CD4-positive, alpha-beta T cell treated with Interleukin-15 for 4 hours (primary cell): ENCODE measurements around the gene RET.

Source experiments
- DNase-seq: peaks from one replicate; pipeline ENCODE4 v3.0.0-alpha.2; 2020; ENCODE audit warnings: low spot score

RET gene

DNA sequence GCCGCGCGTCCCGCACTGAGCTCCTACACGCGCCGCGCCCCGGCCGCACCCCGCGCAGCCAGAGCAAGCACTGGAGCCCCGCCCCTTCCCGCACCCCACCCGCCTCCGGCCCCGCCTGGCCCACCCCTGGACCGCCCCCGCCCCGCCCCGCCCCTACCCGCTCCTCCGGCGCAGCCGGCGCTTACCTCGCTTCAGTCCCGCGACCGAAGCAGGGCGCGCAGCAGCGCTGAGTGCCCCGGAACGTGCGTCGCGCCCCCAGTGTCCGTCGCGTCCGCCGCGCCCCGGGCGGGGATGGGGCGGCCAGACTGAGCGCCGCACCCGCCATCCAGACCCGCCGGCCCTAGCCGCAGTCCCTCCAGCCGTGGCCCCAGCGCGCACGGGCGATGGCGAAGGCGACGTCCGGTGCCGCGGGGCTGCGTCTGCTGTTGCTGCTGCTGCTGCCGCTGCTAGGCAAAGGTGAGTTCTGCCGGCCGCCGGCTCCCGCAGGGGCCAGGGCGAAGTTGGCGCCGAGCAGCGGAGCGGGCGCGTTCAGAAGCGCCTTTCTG lies at the start of gene RET:
RET (plus strand) TSS at position 194 of the 545 bp plus-strand sequence; CDS start at position 384, 190 bp downstream.
- DNase-seq: no peak

GRCh38 chr10:43027331-43027955 lies 49.4 kb upstream of the RET start:
- DNase-seq: no peak

GRCh38 chr10:43028143-43028542 lies 48.7 kb upstream of the RET start:
- DNase-seq: no peak

GRCh38 chr10:43029043-43029442 lies 47.8 kb upstream of the RET start:
- no peak for DNase-seq

DNA sequence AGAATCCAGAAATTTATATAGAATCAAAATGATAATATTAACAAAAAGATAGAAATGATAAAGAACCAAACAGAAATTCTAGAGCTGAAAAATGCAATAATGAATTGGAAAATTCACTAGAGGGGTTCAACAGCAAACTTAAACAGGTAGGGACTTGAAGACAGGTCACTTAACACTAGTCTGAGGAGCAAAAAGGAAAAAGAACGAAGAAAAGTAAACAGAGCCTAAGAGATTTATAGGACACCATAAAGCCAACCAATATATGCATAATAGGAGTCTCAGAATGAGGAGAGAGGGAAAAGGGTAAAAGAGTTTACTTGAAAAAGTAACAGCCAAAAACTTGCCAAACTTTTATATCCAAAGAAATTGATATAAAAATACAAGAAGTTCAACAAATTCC lies 44.3 kb upstream of the RET start:
- DNase-seq: no peak

GRCh38 chr10:43035800-43036199 lies 41.1 kb upstream of the RET start:
- no peak for DNase-seq

DNA sequence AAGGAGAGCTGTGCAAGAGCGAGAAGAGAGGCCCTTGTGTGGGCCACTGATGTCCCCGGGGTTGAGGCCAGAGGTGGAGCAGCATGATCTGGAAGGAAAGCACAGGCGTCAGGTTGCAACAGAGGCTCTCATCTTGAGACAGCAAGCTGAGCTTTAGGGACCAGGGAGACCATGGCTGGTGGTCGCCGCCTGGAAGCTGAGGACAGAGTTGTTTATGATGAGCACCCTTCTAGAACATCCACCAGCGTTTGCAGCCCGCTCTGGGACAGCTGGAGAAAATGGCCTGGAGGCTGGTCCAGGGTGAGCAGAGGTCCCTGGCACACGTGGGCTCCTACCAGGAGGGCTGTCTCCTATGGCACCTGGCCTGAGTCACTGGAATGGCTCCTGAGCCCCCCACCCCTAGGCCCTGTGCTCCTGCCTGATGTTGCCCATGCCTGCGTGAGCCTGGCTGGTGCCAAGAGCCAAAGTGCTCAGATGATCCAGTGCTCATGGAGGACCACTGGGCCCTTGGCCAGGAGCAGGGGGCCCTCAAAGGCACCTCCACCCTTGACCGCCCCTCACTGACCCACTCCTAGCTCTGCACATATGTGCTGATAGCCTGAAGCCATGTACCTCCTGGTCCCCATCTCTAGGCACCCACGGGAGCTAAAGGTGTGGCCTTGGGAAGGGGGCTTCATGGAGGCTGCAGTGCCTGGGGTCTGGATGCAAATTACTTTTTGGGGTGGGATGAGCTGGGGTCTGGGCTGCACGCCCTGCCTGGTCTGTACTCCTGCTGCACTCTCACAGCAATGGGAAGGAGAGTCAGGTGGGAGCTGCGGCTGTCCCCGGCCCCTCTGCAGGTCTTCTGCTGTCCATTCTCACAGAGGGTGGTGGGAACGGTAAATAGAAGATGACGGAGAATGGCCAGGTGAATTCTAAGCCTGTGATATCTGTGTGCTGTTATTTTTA lies 40.1 kb upstream of the RET start:
- no peak for DNase-seq

DNA sequence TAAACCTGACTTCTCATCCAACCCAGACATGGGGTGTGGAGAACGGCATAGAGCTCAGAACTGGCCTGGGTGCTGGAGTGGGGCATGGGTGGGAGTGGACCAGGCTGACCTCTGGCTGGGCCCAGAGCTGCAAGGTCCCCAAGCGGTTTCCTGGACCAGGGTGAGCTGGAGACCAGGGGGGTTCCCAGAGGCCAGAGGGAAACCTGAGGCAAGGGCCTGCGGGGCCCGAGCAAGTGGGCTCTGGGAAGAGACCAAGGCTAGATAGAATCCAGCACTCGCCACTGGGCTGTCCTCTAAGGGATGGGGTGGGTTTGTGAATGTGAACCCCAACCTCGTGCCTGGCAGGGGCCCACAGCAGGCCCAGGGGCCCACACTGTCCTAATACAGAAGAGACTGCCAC lies 39.4 kb upstream of the RET start:
- no peak for DNase-seq

GRCh38 chr10:43037942-43038782 lies 38.7 kb upstream of the RET start:
- DNase-seq: no peak

GRCh38 chr10:43038783-43039623 lies 37.9 kb upstream of the RET start:
- no peak for DNase-seq

DNA sequence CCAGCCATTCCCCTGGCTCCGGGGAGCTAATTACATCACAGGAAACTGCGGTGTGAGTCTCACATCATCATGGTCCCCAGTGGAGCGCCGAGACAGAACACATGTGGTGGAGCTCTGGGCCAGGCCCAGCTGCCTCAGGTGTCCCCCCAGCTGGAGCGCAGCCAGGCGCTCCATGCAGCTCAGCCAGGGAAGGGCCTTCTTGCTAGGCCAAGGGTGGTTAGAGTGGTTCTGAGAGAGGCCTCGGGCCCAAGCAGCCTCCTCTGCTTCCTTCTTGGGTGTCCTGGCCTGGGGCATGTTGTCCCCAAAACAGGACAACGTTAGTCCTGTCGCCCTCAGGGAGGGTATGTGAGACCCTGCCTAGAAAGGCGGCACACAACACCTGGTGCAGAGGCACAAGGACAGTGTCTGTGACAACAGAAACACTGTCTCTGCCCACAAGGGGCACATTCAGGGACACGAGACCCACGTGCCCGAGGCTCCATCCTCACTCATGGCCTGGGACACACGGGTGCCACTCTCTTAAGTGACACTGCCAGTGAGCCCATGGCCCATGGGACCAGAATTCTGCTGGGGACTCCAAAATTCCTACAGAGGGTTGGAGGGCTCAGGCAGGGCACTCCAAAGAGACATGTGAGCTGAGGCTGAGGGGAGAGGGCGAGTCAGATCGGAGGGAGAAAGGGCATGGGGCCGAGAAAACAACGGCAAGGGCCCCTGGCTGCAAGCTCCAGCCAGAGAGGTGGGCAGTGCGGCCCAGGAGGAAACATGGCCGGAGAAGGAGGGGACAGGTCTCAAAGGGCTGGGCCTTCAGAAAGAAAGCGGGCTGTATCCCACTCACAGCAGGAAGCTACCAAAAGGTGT lies 37.0 kb upstream of the RET start:
- DNase-seq: no peak

DNA sequence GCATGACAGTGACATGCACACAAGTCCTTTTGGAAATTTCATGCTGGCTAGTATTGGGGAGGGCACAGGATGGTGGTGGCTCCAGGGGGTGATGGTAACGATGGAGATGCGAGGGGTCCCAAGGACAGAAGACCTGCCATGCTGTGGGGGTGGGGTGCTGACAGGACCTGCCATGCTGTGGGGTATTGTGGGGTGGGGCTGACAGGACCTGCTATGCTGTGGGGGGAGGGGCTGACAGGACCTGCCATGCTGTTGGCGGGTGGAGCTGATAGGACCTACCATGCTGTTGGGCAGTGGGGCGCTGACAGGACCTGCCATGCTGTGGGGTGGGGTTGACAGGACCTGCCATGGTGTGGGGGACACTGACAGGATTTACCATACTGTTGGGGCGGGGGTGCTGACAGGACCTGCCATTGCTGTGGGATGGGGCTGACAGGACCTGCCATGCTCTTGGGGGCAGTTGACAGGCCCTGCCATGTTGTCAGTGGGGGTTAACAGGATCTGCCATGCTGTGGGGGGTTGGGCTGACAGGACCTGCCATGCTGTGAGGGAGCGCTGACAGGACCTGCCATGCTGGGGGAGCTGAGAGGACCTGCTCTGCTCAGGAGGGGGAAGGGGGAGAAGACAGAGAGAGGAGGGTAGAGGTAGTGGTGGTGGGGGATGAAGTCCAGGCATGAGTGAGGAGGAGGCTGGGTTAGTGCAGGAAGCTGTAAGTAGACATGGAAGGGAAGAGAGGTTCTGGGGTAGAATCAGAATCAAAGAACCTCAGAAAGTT lies 36.2 kb upstream of the RET start:
- no peak for DNase-seq

DNA sequence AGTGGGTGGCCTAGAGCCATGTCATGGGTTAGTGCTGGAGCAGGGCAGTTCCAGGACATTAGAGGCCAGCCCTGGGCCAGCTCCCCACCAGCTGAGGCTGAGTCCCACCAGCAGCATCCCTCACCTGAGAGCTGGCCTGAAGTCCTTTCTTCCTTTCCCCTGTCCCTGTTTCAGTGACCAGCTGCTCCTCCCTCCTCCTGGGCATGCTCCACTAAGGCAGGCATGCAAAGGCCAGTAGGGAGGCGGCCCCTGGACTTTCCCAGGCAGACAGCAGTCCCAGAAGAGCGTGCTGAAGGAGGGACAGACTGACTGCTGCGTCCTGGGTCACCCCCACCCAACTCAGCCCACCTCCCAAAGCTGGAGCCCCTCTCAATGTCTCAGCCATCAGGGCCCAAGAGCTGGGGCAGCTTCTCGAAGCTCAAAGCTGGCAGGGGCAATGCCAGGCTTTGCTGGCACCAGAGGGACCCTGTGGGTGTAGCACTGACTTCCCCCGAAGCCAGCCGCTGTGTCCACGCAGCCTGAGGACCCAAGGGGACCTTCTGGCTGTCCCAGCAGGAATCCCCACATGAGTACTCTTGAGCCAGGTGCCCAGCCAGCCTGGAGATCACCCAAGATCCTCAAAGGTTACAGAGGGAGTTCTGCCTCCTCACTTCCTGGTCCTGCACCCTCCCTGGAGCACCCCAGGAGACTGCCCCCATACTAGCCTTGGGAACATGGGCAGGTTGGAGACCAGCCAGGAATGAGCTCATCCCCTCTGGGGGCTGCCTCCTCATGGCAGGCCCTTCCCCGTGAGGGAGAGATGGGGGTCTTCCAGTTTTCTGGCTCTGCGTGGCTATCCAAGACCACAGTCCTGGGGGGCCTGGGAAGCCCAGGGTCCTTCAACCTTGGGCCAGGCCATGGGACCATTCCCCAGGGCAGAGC lies 35.2 kb upstream of the RET start:
- DNase-seq: no peak

GRCh38 chr10:43042503-43043341 lies 34.1 kb upstream of the RET start:
- no peak for DNase-seq

DNA sequence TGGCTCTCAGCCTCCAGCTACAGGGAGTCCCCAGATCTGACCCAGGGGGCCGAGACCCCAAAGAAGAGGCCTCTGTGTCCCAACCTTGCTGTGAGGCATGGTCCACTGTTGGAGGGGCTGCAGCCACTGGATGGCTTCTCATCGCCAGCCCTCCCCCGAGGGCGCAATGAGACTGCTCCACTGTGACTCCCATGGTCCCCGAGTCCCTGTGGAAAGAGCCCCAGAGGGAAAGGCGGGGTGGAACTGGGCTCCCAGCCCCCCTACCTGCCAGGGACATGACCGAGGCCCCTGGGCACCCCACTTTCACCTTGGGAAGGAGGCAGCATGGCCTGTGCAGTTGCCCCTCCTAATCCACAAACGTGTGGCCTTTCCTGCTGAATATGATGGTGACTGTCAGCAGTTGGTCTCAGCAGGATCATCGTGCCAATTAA lies 33.5 kb upstream of the RET start:
- no peak for DNase-seq

DNA sequence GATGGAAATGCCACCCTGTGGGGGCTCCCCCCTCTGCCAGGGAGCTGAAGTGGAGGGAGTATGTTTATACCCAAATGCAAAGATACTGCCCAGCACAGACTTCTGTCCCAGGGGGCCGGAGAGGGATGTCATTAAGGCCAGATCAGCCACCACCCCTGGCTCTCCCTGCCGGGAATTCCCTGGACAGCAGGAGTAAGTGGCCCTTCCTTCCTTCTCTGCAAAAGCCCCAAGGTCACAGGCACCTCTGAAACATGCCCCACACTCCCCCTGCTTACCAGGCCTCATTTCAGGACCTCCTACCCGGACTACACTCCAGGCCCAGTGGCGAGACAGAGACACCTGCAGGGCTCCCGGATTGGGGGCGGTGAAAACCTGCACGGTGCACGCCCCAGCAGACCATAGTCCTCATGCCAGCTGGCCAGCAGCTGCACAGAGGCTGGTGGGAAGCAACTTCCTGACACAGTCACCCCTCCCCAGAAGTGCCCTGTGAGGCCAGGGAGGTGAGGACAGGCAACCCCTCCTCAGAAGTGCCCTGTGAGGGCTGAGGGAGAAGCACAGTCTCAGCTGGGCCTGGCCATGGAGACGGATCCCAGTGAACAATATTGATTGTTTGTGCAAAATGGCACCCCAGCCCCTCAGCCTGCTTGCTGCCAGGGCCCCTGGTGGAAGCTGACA lies 33.0 kb upstream of the RET start:
- DNase-seq: no peak

DNA sequence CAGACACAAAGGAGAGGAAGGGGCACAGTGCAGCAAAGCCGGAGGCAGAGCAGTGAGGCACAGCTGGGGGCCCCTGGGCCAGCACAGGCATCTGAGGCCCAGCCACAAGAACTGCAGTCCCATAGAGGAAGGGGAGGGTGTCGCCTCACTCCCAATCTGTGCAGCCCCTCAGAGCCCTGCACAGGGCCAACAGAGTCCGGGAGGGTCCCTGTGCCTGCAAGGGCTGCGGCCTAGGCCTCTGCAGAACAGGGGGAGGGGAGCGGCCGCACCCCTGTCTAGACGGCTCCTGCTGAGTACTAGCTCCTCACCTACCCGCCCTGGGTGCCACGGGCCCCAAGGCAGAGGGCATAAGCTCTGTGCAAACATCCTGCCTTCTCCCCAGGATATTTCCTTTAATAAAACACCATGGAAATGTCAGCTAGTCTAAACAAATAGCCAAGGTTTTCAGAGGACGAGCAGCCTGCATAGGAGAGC lies 32.4 kb upstream of the RET start:
- no peak for DNase-seq
